Pons (tissue), 1 donor: ENCODE data around the gene SLC29A3.
"Not testable (repeated sequence)": the region's sequence is repeated elsewhere in the genome, so short reads cannot be mapped to it uniquely, and the experiment has no call there.

Experiments used
- DNase-seq: peaks from one replicate; pipeline ENCODE4 v3.0.0-alpha.2; 2016; ENCODE audit warnings: low spot score

The SLC29A3 gene

DNA sequence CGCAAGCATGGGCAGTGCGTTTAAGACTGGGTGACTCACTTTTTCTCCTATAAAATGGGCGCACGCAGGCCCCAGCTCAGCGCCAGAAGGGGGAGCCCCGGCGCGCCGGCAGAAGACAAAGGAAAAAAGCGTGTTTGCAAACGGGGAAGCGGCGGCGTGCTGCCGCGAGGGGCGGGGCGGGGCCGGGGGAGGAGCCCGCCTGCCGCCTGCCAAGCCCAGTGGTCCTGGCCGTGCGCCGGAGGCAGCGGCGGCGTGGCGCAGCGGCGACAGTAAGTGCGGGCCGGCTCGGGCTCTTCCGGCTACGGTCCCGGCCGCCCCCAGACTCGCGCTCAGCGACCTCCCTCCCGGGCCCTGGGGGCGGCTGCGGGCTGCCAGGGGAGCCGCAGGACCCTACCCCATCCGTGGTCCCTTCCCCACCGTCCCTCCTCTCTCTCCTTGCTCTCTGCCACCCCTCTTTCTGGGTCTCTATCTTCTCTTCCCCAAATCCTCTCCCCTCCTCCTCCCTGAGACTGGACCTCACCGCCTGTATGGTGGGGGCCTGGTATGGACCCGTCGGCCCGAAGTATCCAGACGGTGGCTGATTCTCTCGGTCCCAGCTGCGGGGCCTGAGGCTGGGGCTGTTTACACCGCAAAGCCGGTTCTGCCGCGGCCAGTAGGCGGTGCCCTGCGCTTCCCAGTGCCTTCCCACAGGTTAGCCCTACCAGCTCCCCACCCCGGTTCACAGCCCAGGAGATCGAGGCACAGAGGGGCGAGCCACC, at the start of gene SLC29A3:
Gene SLC29A3, plus strand, starts transcription at position 218 of the 758 bp plus-strand sequence. Its CDS starts 51 bp downstream, at position 269.
- DNase-seq: peak; percentile 72

DNA sequence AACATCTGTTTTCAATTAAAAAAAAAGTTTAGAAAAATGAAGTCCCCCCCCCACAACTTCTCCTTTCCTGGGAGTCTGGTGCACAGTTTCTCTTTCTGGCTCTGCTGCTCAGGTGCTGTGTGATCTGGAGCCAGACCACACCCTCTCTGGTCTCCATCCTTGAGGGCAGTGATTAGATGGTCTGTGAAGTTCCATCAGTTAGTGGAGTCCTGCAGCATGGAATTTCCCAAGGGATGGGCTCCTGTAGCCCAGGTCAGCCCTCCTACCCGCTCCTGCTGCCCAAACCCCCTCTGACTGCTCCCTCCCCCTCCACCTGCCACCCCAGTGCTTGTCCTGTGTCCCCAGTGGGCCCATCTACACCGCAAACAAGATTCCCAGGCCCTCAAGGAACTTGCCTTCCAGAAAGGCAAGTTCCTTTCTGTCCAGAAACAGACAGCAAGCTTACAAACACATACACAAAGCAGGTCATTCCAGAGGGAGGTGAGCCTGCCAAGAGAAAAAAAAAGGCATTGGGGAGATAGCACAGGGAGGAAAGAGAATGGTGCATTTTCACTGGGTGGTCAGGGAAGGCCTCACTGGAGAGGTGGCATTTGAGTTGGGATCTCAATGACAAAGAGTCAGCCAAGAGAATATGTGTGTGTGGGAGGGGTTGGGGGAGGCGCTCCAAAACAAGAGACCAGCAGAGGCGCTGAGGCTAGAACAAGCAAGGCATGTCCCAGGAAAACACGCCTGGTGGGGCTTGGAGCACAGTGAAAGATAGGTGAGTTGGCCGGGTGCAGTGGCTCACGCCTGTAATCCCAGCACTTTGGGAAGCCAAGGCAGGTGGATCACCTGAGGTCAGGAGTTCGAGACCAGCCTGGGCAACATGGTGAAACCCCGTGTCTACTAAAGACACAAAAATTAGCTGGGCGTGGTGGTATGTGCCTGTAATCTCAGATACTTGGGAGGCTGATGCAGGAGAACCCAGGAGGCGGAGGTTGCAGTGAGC, 49.5 kb upstream of the SLC29A3 start:
- no peak for DNase-seq

DNA sequence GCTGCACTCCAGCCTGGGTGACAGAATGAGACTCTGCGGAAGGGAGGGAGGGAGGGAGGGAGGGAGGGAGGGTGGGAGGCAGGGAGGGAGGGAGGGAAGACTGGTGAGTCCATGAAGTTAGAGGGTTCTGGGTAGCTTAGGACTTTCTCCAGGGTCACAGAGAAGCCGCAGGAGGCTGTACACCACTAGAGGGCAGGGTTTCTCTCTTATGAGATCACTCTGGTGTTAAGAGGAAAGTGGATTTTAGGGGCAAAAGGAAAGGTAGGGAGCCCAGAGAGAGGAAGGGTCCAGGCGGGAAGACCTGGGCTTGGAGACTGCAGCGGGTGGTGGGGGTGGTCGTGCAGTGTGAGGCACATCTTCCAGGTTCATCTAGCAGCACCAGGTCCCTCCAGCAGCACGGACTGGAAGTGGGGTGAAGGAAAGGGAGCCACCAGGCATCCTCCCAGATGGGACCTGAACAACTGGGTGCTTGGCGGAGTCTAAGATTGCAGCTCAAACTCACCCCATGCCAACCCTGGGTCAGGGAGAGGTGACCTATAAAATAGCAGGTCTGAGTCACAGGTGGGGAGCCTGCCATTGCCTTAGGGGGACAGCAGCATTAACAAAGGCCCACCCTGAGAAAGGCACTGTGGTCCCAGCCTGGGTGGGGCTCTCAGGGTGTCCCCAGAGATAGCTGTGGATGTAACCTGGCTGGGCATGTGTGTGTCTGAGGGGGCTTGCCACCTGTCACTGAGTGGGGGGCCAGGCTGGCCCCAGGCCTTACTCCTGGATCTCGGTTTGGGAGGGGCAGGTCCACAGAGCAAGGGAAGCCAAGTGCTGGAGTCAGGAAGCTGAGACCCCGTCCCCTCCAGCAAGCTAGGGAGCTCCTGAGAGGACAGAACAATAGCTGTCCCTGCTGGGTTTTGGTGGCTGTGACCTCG, 48.5 kb upstream of the SLC29A3 start:
- DNase-seq: peak; percentile 84

DNA sequence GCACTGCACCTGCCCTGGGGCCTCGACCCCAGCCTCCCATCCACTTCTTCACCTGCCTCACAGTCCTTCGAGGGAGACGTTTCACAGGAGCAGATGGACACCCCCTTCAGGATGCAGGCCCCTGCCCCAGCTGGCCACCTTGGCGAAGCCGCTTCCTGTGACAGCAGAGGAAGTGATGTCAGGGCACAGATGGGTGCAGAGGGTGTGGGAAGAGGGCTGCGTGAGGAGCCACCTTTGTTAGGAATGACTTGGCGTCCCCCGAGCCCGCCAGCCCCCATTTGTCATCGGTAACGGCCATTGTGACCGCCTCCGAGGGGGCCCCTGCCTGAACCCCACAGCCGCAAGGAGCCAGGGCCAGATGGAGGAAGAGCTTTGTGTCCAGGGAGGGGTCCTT, 47.4 kb upstream of the SLC29A3 start:
- DNase-seq: no peak

DNA sequence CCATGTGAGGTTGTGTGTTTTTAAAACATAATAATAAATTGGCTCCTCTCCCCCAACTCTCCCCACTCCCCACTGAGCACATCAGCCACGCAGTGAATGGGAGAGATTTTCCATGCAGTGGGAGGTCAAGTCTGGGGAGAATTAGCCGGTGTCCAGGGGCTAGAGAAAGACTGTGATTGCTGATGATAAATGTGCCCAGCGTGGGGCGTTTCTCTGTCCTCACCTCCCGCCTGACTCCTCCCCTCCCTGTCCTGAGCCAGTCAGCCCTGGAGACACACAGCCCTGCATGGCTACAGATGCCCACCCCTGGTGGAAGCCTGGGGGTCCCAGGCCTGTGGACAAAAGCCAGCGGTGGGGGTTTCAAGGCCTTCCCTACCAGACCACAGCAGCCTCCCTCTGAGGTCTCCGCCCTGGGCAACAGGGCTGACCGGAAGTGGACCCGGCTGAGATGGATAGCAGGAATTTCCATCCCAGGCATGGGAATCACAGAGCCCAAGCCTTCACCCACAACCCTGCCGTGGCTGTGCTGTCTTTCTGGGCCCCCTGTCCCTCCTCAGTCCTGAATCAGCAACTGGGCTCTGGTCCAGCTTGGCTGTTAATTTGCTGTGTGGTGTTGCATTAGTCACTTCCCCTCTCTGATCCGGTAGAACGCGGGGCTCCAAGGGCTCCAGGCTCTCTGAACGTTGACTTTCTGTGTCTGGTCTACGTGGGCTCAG, 46.8 kb upstream of the SLC29A3 start:
- DNase-seq: no peak

DNA sequence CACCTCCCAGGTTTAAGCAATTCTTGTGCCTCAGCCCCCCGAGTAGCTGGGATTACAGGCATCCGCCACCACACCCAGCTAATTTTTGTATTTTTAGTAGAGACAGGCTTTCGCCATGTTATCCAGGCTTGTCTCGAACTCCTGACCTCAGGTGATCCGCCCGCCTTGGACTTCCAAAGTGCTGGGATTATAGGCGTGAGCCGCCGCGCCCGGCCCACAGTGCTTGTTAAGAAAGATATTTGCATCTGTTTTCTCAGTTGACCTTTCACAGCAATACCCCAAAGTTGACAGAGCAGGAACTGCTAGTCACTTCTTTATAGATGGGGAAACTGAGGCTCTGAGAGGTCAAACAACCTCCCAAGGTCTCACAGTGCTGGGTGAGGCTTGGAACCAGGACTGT, 46.1 kb upstream of the SLC29A3 start:
- not testable (repeated sequence) for DNase-seq

DNA sequence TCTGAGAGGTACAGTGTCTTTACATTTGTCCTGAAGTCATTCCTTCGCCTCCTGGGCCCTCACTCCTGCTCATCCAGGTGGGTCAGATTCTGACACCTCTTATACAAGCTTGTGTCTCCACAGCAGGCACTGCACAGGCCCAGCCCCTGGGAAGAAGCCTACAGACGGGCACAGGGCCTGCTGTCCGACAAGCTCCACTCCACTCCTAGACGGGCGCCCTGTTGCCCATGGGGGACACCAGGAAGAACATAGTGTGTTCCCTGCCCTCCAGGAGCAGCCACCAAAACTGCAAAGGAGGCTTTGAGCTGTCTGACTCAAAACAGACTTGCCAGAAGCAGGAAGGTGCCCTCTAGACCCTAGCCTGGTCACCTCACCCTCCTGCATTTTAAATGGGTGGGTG, 45.6 kb upstream of the SLC29A3 start:
- no peak for DNase-seq

DNA sequence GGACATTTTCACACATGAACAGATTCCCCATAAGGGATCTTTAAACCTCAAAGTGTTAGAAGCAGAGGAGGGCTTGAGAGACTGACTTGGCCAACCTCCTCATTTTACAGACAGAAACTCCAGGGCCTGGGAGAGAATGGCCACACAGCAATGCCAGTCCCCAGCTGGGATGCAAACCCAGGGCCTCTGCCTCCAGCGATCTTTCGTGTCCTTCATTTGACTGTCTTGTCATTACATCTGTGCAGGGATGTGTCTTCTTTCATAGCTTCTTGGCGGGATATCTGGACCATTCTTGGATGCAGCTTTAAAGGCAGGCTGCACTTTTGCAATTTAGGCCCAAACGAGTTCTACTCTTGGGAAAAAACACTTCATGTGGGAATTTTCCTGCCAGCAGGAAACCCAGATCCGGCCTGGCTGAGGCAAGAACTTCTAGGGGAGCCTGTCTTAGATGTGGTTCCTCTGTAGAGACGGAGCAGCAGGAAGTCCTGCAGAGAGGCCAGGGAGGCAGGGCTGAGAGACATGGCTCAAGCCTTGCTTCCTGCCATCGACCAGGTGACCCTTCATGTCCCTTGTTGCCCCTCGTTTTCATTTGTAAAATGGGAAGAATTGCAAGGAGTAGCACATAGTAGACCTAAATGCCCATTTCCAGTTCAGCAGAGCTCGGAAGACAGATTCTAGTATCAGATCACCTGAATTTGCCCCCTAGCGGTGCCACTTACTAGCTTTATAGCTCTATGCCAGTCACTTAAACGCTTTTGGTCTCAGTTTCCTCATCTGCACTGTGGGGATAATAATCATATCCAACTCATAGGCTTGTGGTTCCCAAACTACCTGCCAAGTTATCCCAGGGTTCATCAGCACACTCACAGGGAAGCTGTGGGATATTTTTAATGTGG, 43.9 kb upstream of the SLC29A3 start:
- DNase-seq: no peak

DNA sequence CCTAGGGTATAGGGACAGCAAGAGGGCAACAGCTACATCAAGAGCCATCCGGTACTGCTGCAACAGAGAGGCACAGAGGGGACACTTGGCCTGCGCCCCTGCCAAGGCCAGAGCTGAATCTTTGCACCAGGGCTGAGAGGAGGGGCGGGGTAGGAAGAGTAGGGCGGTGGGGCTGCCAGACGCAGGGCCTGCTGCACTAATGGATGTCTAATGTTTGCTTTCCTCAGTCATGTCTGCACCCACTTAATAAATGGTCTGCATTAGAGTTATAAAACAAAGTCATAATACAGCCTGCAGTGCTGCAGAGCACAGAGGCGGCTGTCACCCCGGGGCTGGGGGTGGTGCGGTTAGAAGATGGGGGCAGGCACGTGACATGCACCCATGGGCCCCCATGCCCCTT, 42.2 kb upstream of the SLC29A3 start:
- DNase-seq: no peak

DNA sequence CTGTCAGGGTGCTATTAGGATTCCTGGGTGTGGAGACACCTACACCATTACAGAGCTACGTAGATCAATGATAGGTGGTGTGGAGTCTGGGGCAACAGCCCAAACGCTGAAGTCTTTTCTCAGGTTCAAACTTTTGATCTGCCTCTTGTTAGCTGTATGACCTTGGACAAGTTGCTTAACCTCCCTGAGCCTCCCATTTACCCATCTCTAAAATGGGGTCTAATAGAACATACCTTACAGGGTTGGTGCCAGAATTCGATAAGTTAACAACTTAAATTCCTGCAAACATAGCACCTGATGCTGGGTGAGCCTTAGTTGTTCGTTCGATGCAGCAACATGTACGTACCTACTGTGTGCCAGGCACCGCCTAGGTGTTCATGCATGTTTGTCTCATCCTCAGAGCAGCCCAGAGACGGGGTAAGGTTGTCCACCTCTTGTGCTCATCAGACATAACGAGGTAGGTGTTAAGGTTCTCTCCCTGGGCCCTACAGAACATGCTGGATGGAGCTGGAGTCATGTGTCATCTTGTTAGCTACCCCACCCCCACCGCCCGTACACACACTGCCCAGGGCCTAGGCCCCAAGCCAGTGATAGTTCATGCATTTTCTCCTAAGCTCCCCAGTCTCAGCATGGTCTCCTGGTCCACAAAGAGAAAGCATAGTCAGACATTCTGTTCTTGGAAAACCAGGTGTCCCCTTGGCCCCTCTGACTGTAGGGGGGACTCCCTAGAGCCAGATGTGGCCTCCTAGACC, 41.0 kb upstream of the SLC29A3 start:
- DNase-seq: peak; percentile 66

DNA sequence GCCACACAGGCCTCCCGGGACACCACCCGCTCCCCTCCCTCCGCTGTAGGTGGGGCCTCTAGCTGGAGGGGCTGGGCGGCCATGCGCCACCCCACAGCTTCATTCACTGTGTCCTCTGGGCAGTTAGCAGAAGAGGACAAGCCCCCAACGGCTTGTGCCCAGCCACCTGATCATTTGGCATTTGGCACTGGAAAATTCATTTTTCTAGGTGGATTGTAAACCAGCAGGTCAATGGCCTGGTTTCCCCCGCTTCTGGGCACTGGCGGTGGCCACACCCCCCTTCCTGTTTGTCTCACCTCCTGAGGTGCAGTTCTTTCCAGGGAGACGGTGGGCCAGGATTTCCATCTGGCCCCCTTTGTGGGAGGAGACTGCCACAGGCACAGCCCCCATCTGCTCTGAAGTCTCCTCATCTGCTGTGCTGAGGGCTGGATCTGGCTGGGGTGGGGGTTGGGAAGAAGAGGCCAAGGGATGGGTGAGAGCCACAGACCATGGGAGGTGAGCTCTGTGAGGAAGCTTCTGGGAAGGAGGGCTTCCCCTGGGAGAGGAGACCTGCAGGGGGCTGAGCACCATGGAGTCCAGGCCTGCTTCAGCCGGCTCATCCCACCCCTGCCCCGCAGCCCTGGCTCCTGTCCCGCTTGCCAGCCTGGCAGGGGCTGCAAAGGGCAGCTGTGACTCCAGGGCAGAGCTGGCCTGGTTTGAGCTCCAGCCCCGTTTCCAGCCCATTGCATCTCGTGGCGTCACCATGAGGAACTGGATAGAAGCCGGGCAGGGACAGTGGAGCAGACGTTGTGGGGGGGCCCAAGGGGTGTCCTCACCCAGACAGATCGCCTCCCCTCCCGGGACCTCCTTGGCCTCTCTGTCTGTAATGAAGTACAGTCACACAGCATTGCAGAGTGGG, 40.1 kb upstream of the SLC29A3 start:
- DNase-seq: peak; percentile 59

DNA sequence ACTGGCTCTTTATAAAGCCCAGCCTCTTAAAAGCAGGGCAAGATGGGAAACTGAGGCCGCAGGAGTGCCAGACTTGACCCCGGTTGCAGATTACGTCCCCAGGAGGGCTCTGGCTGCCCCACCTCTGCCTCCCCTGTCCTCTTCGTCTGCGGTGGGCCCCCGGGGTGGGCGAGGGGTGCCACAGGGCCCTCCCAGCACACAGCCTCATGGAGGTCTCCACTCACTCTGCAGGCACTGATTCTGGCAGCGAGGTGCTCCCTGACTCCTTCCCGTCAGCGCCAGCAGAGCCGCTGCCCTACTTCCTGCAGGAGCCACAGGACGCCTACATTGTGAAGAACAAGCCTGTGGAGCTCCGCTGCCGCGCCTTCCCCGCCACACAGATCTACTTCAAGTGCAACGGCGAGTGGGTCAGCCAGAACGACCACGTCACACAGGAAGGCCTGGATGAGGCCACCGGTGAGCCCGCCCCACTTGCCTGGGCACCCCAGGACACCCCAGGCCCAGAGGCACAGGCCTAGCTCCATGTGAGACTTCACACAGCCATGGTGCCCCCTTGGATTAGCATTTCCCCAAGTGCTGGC, 39.4 kb upstream of the SLC29A3 start:
- no peak for DNase-seq

DNA sequence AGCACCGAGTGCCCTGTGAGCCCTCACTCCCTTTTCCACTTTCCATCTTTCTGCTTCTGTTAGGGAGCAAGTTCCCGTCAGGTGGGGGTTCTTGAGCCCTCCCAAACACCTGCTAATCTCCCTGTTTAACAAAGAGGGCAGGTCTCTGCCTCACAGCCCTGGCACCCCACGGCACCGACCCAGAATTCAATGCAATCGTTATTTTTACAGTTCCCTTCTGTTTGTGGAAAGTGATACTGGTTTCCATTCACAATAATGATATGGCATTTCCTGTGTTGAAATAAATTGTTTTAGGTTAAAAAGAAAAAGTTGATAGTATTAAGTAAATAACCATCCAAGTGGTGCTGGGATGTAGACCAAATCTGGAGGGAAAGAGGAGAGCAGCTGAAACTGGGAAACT, 38.8 kb upstream of the SLC29A3 start:
- no peak for DNase-seq

DNA sequence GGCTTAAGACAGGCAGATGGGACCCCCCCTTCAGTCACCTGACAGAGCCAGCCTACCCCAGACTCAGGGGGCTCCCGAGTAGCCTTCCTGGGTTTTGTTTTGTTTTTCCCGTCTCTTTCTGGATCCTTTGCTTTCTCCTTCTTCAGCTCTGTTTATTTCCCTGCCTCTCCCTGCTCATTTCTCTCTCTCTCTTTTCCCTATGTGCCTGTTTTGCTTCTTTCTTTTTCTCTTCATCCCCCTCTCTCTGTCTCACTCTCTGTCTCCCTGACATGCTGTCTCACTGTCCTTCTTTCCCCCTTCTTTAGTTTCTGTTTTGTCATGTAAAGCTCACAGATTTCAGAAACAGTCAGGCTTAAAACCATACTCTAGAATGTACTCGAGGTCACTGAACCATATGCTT, 38.2 kb upstream of the SLC29A3 start:
- DNase-seq: no peak

DNA sequence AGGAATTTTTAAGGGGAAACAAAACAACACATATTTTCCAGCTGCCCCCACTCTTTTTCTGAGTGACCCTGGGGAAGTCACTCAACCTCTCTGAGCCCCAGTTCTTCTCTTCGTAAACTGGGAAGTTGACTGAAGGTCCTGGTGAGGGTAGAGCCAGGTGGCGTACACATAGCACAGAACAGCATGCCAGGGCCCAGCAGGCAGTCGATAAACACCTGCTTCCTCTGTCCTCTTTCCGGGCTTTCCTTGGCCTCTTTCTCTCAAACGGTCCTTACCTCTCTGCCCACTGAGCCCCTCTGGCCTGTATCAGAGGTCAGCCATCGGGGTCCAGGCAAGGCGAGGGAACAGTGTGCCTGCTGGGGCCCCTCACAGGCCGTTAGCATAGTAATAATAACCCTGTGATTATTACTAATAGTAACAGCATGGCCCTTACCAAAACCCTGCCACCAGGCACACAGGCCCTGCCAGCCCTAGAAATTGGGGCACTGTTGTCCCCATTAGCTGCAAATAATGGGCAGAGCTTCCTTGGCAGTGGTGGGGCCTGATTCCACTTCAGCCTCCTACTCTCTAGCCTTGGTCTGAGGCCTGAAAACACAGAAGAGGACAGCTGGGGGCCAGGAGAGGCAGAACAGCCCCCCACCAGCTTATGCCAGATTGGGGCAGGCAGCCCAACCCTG, 37.3 kb upstream of the SLC29A3 start:
- no peak for DNase-seq

DNA sequence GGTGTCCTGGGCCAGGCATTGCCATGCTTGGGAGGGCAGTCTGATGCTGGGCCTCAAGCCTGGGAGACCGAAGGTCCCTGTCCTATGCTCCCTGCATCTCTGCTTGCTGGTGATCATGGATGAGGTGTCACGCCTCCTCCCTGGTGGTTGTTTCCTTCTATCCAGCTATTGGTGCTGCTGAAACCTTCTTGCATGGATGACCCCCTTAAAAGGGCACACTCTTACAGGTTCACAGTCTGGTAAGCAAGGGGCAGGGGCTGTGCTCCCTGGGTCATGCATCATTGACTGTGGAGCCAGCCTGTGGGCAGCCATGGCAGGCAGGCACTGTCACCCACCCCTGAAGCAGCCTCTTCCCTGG, 36.8 kb upstream of the SLC29A3 start:
- DNase-seq: no peak

DNA sequence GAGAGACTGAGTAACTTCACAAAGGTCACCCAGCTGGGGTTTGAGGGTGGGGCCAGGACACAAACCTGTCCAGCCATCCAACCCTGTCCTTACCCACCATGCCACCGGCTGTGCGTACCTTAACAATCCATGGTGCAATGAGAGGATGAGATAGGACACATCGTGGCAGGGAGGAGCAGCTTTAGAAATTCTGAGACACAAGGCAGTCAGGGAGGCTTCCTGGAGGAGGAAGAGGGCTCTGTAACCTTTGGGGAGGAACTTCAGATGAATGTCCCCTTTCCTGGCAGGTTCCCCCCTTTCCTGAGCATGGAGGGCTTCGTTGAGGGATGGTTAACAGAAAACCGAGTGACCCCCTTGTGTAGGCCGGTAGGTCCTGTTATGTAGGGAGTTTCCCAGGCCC, 35.6 kb upstream of the SLC29A3 start:
- no peak for DNase-seq

DNA sequence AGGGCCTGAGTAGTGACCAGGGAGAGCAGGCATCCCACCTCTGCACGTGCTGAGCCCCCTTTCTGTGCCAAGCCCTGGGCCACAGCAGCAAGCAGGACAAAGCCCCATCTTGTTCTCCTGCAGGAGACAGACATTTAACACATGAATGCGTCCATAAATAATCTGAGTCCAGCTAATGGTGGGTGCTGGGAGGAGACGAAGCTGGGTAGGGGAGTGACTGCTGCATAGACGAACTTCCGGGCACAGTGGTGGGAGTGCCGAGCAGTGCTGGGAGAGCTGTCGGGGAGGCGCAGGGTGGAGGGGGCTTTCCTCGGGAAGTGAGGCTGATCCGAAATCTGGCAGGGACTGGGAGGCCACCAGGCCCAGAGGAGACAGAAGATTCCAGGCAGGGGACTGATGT, 35.2 kb upstream of the SLC29A3 start:
- no peak for DNase-seq
